H1 (cell line): ENCODE results near the gene CMTM2. TPM values are rescaled to one million over a fixed set of nuclear protein-coding genes. Genes with fewer than 3 reads are reported as not detected.

Source experiments
- CTCF ChIA-PET: fragments of 300-600 bp; sonication (Branson Sonifier 250); formaldehyde crosslinking; loops from one replicate; lab custom pipeline; 2021; ENCODE audit not compliant: partially characterized antibody; lab: Charles Lee
- POLR2A ChIA-PET: fragments of 300-600 bp; sonication (Branson Sonifier 250); formaldehyde crosslinking; loops from one replicate; lab custom pipeline; 2021; ENCODE audit warnings: inconsistent platforms; ENCODE audit not compliant: partially characterized antibody; lab: Charles Lee
- DNase-seq, 2 experiments: peaks; one replicate each; pipeline versions ENCODE4 v3.0.0 to v3.0.0-alpha.2; 2010 to 2022; ENCODE audit warnings: low spot score in 2 of 2, low read depth in 1 of 2, mixed read lengths in 1 of 2
- FAIRE-seq: peaks from 2 replicates; lab custom pipeline; 2011; peaks lifted over from hg19 to GRCh38; lab: Jason Lieb, UNC
- H2AFZ ChIP-seq: 2 replicates; pipeline ENCODE4 v1.8.1; 2012; ENCODE audit warnings: low read length, inconsistent platforms
- H2AK5ac ChIP-seq: 2 replicates; pipeline ENCODE4 v1.6.1; 2013; ENCODE audit warnings: low read depth, low read length
- H2BK120ac ChIP-seq: replicated peaks from 2 replicates; pipeline ENCODE3; 2013; ENCODE audit warnings: low read depth, low read length, inconsistent platforms
- H2BK12ac ChIP-seq: 2 replicates; pipeline ENCODE4 v1.6.1; 2013; ENCODE audit warnings: low read depth, low read length
- H2BK15ac ChIP-seq: 2 replicates; pipeline ENCODE4 v1.6.1; 2013; ENCODE audit warnings: low read length
- H2BK20ac ChIP-seq: 2 replicates; pipeline ENCODE4 v1.6.1; 2013; ENCODE audit warnings: low read length
- H2BK5ac ChIP-seq: 2 replicates; pipeline ENCODE4 v1.6.1; 2013; ENCODE audit warnings: low read depth, low read length
- H3K14ac ChIP-seq: 2 replicates; pipeline ENCODE4 v1.6.1; 2013; ENCODE audit warnings: inconsistent platforms; ENCODE audit not compliant: insufficient read length
- H3K18ac ChIP-seq: 2 replicates; pipeline ENCODE4 v1.6.1; 2013; ENCODE audit warnings: low read length; ENCODE audit errors: extremely low read depth
- H3K23ac ChIP-seq: 2 replicates; pipeline ENCODE4 v1.6.1; 2013; ENCODE audit warnings: inconsistent platforms; ENCODE audit not compliant: insufficient read length
- H3K23me2 ChIP-seq: 2 replicates; pipeline ENCODE4 v1.6.1; 2013; ENCODE audit warnings: low read depth, low read length
- H3K27ac ChIP-seq: 2 replicates; pipeline ENCODE4 v1.6.1; 2011; ENCODE audit warnings: low read depth, low read length, inconsistent platforms
- H3K27me3 ChIP-seq, 4 experiments: replicated peaks in 1 of 4; 1 replicate in 1 of 4; 2 replicates in 3 of 4; pipeline versions ENCODE4 v1.6.1 to v1.8.1; 2011 to 2013; ENCODE audit warnings: low read length in 3 of 4, mild to moderate bottlenecking in 3 of 4, inconsistent platforms in 2 of 4, mixed read lengths in 2 of 4, moderate library complexity in 1 of 4; ENCODE audit not compliant: control insufficient read depth in 3 of 4, insufficient read depth in 3 of 4; ENCODE audit errors: extremely low read depth in 1 of 4
- H3K36me3 ChIP-seq, 4 experiments: 2 replicates each; pipeline versions ENCODE4 v1.6.1 to v1.8.1; 2011 to 2013; ENCODE audit warnings: mild to moderate bottlenecking in 4 of 4, low read length in 3 of 4, moderate library complexity in 2 of 4, control low read depth in 1 of 4, inconsistent platforms in 1 of 4; ENCODE audit not compliant: insufficient read depth in 4 of 4, control insufficient read depth in 2 of 4
- H3K4ac ChIP-seq: replicated peaks from 2 replicates; pipeline ENCODE3; 2013; ENCODE audit warnings: low read length, low read depth, mixed read lengths, inconsistent platforms; ENCODE audit not compliant: insufficient read length
- H3K4me1 ChIP-seq, 4 experiments: replicated peaks in 1 of 4; 1 replicate in 1 of 4; 2 replicates in 3 of 4; pipeline versions ENCODE4 v1.6.1 to v1.8.1; 2011 to 2013; ENCODE audit warnings: low read length in 3 of 4, inconsistent platforms in 2 of 4, mixed read lengths in 1 of 4; ENCODE audit not compliant: insufficient read depth in 4 of 4, control insufficient read depth in 3 of 4
- H3K4me2 ChIP-seq, 2 experiments: 2 replicates each; pipeline versions ENCODE4 v1.6.1 to v1.8.1; 2011 to 2013; ENCODE audit warnings: low read depth in 2 of 2, low read length in 2 of 2, control low read depth in 1 of 2, inconsistent platforms in 1 of 2, mild to moderate bottlenecking in 1 of 2; ENCODE audit not compliant: insufficient read depth in 1 of 2
- H3K4me3 ChIP-seq, 4 experiments: fragments of 200-600, 300-600 bp in 1 of 4; sonication (generic), shearing (Covaris generic), sonication (Bioruptor Twin) in 1 of 4; 2 replicates each; pipeline versions ENCODE4 v1.5.1 to v1.8.1; 2011 to 2016; ENCODE audit warnings: low read length in 4 of 4, low read depth in 3 of 4, control low read depth in 2 of 4, inconsistent platforms in 2 of 4, mild to moderate bottlenecking in 2 of 4, mixed read lengths in 1 of 4, moderate library complexity in 1 of 4; ENCODE audit not compliant: insufficient read depth in 2 of 4; ENCODE audit errors: extremely low read depth in 1 of 4
- H3K56ac ChIP-seq: replicated peaks from 2 replicates; pipeline ENCODE3; 2013; ENCODE audit warnings: low read depth, mild to moderate bottlenecking, mixed read lengths, low read length, inconsistent platforms; ENCODE audit not compliant: insufficient read length
- H3K79me1 ChIP-seq: 2 replicates; pipeline ENCODE4 v1.6.1; 2013; ENCODE audit warnings: low read depth, low read length, control low read depth
- H3K79me2 ChIP-seq, 2 experiments: 2 replicates each; pipeline versions ENCODE4 v1.6.1 to v1.8.1; 2012 to 2013; ENCODE audit warnings: low read length in 2 of 2, mild to moderate bottlenecking in 2 of 2, inconsistent platforms in 1 of 2; ENCODE audit not compliant: insufficient read depth in 2 of 2, control insufficient read depth in 1 of 2
- H3K9ac ChIP-seq, 4 experiments: replicated peaks in 1 of 4; 1 replicate in 1 of 4; 2 replicates in 3 of 4; pipeline versions ENCODE4 v1.6.1 to v1.8.1; 2011 to 2013; ENCODE audit warnings: low read depth in 3 of 4, low read length in 3 of 4, control low read depth in 2 of 4, mild to moderate bottlenecking in 2 of 4, moderate library complexity in 2 of 4, inconsistent platforms in 1 of 4; ENCODE audit errors: extremely low read depth in 1 of 4
- H3K9me3 ChIP-seq, 2 experiments: 2 replicates each; pipeline versions ENCODE4 v1.6.1 to v1.8.1; 2012 to 2013; ENCODE audit warnings: mild to moderate bottlenecking in 2 of 2, moderate library complexity in 2 of 2, control low read depth in 1 of 2, inconsistent platforms in 1 of 2, low read depth in 1 of 2, low read length in 1 of 2, mixed read lengths in 1 of 2; ENCODE audit not compliant: insufficient read depth in 2 of 2
- H4K20me1 ChIP-seq, 2 experiments: replicated peaks in 1 of 2; 2 replicates each; pipeline versions ENCODE3 to v1.8.1; 2011 to 2013; ENCODE audit warnings: inconsistent platforms in 2 of 2, low read length in 2 of 2, mild to moderate bottlenecking in 1 of 2; ENCODE audit not compliant: insufficient read depth in 2 of 2, control insufficient read depth in 1 of 2
- H4K5ac ChIP-seq: 2 replicates; pipeline ENCODE4 v1.6.1; 2013; ENCODE audit warnings: low read length, low read depth, mixed read lengths, inconsistent platforms; ENCODE audit not compliant: insufficient read length
- H4K8ac ChIP-seq: 2 replicates; pipeline ENCODE4 v1.8.0; 2013; ENCODE audit warnings: mild to moderate bottlenecking, moderate library complexity, low read length, inconsistent platforms; ENCODE audit not compliant: insufficient read depth; ENCODE audit errors: extremely low read depth
- H4K91ac ChIP-seq: replicated peaks from 2 replicates; pipeline ENCODE3; 2013; ENCODE audit warnings: low read length, mixed read lengths, inconsistent platforms; ENCODE audit not compliant: insufficient read length
- BRCA1 ChIP-seq: IDR thresholded peaks from 2 replicates; pipeline ENCODE4 v1.6.1; 2012; ENCODE audit warnings: low read depth, low read length, improper control_type of control experiment
- EZH2 ChIP-seq: fragments of 200-600 bp; sonication (generic); IDR thresholded peaks from 2 replicates; pipeline ENCODE4 v1.7.1; 2012; ENCODE audit warnings: low read depth, mild to moderate bottlenecking, moderate library complexity, low read length, inconsistent platforms; ENCODE audit not compliant: severe bottlenecking
- HDAC2 ChIP-seq, 2 experiments: fragments of 300-600 bp in 1 of 2; sonication (generic) in 1 of 2; IDR thresholded peaks; 2 replicates each; pipeline ENCODE4 v1.6.1; 2011 to 2012; ENCODE audit warnings: low read depth in 2 of 2, low read length in 2 of 2, mild to moderate bottlenecking in 2 of 2, moderate library complexity in 2 of 2, borderline replicate concordance in 1 of 2, inconsistent platforms in 1 of 2
- TEAD4 ChIP-seq: IDR thresholded peaks from 2 replicates; pipeline ENCODE4 v1.6.1; 2012; ENCODE audit warnings: low read depth, low read length, inconsistent platforms, mixed read lengths
- WGBS, 2 experiments: shearing (Covaris generic) in 1 of 2; methylation state at CpG; one replicate each; pipeline versions ENCODE4 v1.1.6 to v1.1.7; 2013 to 2015; ENCODE audit warnings: low lambda C conversion rate in 2 of 2, mixed read lengths in 2 of 2, inconsistent platforms in 1 of 2, low coverage in 1 of 2, missing lambda C conversion rate in 1 of 2; ENCODE audit not compliant: insufficient replicate concordance in 2 of 2, insufficient coverage in 1 of 2, insufficient read length in 1 of 2; ENCODE audit errors: extremely low coverage in 1 of 2, missing lambda C conversion rate in 1 of 2; 5-methylcytosine and 5-hydroxymethylcytosine counted together
- polyA plus RNA-seq, 7 experiments: library from polyadenylated mRNA; depleted of rRNA in 3 of 7; stranded (reverse) in 5 of 7; unstranded in 2 of 7; fragments of >200 nt in 5 of 7; fragments of 200-250 nt in 2 of 7; gene quantifications; 1 replicate in 5 of 7; 2 replicates in 1 of 7; 4 replicates in 1 of 7; pipeline versions ENCODE4 v1.2.1 to v1.2.3, GENCODE V29; 2011 to 2013; ENCODE audit warnings: missing spikeins in 2 of 7, mixed read lengths in 2 of 7
- total RNA-seq: library from RNA; stranded (reverse); fragmentation: NEBNext Ultra II Directional; extraction: Animal tissue kit (Norgen Biotek cat#: 25700); gene quantifications from 2 replicates; pipeline ENCODE4 v1.2.1, GENCODE V29; 2021

Gene CMTM2
- total and polyA plus RNA-seq, 2 of the 8 experiments (the other 6 are each of a cell fraction or from before 2014, with no cell fraction given) = not detected

DNA sequence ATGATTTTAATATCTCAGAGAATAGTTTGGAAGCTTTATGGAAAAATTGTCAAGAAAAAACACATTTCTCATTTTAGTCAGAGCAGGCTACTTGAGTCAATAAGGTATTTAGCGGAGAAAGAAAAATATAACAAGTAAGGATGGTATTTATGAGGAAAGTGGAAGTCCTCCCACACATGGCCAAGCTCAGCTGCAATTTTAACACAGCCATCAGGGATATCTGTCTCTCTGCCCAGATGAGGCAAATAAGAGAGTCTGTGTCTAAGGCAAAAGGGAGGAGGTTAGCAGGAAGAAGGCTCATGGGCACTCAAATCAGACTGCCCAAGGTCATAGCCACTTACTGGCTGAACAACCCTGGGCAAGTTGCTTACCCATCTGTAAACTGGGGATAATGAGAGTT is 5.2 kb upstream of the CMTM2 start:
- Histone ChIP-seq H2BK20ac (no peak overlapping the region), H3K36me3 (no peaks in the 10 kb centered on the region), H3K79me1 (no peaks in the 10 kb centered on the region), H3K4me2 (no peak overlapping the region), H2BK12ac (no peak overlapping the region), H3K4me3 (no peak overlapping the region), H3K14ac (no peak overlapping the region), H3K79me2 (no peaks in the 10 kb centered on the region), H3K56ac (no peak overlapping the region), H3K27ac (no peak overlapping the region), H3K23ac (no peak overlapping the region), H2AFZ (no peak overlapping the region), H3K9ac (no peak overlapping the region), H3K23me2 (peaks cover 3% of the 10 kb centered on the region), H2BK15ac (no peak overlapping the region), H3K4me1 (peaks cover 0 to 6% (median 3%) of the 10 kb centered on the region in 4 experiments; a peak in 5 of 7 replicates), H4K8ac (no peak overlapping the region), H3K18ac (no peak overlapping the region), H4K91ac (no peak overlapping the region), H2AK5ac (no peak overlapping the region), H2BK5ac (no peak overlapping the region), H2BK120ac (no peak overlapping the region), H3K9me3 (no peaks in the 10 kb centered on the region), H3K27me3 (peaks cover 11 to 17% (median 17%) of the 10 kb centered on the region in 4 experiments), H3K4ac (no peak overlapping the region), H4K20me1 (no peaks in the 10 kb centered on the region), H4K5ac (no peak overlapping the region)
- WGBS, 2 experiments = 93 to 100% methylated on average over 1 of the region's 1 CpG
- no peak for DNase-seq
- POLR2A ChIA-PET = interaction anchor here (0.6 kb wide), 1 partner anchor 945 kb away, joined by 3 read pairs; no protein-coding TSS in a partner anchor
- TF ChIP-seq BRCA1 (no peak), EZH2 (no peak), TEAD4 (no peak), HDAC2 (IDR thresholded peaks at IDR 0.05; ENCODE audit: borderline replicate concordance in 1 of 2, low read depth in 2 of 2, low read length in 2 of 2) (no peak)
- CTCF ChIA-PET = interaction anchor here (1.5 to 6.8 kb wide), 3 partner anchors 10 to 27 kb away, joined by 4 to 30 read pairs (median 6); no protein-coding TSS in a partner anchor
- FAIRE-seq = no peak
